Uterus (tissue), 2 donors: ENCODE measurements around the gene SMAD9.

Experiments used
- POLR2A ChIP-seq, 2 donors: fragments of 450-650 bp; IDR thresholded peaks; one replicate each; pipeline ENCODE4 v1.6.1; 2016; ENCODE audit warnings: antibody characterized with exemption in 2 of 2, mild to moderate bottlenecking in 1 of 2, moderate library complexity in 1 of 2
- TF ChIP-seq, protein P1 (sequence below), 4 experiments: fragments of 200-600 bp in 2 of 4; fragments of 450-650 bp in 2 of 4; sonication (generic) in 2 of 4; IDR thresholded peaks; one replicate each; pipeline ENCODE4 v1.5.1; 2016 to 2019; ENCODE audit warnings: antibody characterized with exemption in 4 of 4, mild to moderate bottlenecking in 2 of 4, moderate library complexity in 1 of 4

DNA sequence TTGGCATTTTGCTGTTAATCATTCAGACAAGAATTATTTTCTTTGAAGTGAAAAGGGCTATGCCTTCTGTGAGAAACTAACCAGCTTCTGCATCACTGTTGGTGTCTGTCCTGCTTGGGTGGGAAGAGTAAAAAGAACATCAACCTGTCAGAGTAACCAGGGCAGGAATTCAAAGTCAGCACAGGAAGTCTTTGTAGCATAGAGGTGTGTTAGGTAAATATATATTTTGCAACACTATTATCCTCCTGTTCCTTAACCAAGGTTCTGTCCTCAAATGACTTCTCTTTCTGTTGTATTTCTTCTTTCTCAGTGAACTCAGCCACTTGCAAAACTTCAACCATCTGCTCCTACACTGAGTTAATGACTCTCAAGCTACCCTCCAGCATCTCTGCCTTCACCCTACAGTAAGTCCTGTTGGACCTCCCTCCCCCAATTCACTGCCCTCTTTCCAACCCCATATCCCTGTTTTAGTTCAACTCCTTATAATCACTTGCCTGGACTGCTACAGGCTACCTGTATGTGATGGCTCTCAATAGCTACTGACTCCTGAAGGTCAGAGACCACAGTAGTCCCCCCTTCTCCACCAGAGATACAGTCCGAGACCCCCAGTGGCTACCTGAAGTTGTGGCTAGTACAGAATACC is 49.9 kb downstream of the SMAD9 start:
- TF ChIP-seq, protein P1, sequence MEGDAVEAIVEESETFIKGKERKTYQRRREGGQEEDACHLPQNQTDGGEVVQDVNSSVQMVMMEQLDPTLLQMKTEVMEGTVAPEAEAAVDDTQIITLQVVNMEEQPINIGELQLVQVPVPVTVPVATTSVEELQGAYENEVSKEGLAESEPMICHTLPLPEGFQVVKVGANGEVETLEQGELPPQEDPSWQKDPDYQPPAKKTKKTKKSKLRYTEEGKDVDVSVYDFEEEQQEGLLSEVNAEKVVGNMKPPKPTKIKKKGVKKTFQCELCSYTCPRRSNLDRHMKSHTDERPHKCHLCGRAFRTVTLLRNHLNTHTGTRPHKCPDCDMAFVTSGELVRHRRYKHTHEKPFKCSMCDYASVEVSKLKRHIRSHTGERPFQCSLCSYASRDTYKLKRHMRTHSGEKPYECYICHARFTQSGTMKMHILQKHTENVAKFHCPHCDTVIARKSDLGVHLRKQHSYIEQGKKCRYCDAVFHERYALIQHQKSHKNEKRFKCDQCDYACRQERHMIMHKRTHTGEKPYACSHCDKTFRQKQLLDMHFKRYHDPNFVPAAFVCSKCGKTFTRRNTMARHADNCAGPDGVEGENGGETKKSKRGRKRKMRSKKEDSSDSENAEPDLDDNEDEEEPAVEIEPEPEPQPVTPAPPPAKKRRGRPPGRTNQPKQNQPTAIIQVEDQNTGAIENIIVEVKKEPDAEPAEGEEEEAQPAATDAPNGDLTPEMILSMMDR (IDR thresholded peaks at IDR 0.05) = no peak
- TF ChIP-seq POLR2A (IDR thresholded peaks at IDR 0.05) = no peak
